ENCODE data around the gene PAWR. TPM values are rescaled to one million over a fixed set of nuclear protein-coding genes. Genes with fewer than 3 reads are reported as not detected.

The PAWR gene
- total and polyA plus RNA-seq, 2 experiments from 2014 or later: 149 to 180 TPM

DNA sequence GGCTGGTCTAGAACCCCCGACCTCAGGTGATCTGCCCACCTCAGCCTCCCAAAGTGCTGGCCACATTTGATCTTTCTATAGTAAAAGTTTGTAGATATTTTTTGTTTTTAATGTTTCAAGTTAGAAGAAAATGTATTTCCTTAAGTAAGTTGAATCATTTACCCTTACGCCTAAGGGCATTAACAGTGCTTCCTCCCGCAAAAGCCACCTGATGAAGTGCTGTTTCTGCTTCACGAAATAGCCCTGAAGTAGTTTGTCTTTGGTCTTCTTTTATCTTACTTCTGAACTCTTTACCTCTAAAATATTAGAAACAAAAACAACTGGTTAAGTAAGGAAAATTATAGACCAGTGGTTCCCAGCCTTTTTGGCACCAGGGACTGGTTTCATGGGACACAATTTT is 22.7 kb downstream of the PAWR start:
- Mint-ChIP-seq H3K27ac (no peak overlapping the region), H3K9me3 (no peaks in the 10 kb centered on the region), H3K4me3 (no peak overlapping the region), H3K27me3 (ENCODE audit: insufficient read depth, low read depth, poor library complexity) (peaks cover 2% of the 10 kb centered on the region), H3K4me1 (peaks cover 35% of the 10 kb centered on the region), H3K36me3 (ENCODE audit: low read depth) (peaks cover 57% of the 10 kb centered on the region)
- Histone ChIP-seq H3K4me3 (no peak overlapping the region), H3K4me2 (no peak overlapping the region), H3K9me2 (ENCODE audit: insufficient read depth) (no peaks in the 10 kb centered on the region), H4K20me1 (replicated peaks; ENCODE audit: insufficient read depth) (peaks cover 58% of the 10 kb centered on the region), H2AFZ (no peak overlapping the region), H3K36me3 (ENCODE audit: insufficient read depth) (peaks cover 6% of the 10 kb centered on the region; the same call in 1 of the 2 replicates), H3K27ac (ENCODE audit: low read depth) (no peak overlapping the region), H3K4me1 (ENCODE audit: insufficient read depth) (peaks cover 42% of the 10 kb centered on the region), H3K27me3 (ENCODE audit: insufficient read depth) (no peaks in the 10 kb centered on the region), H3K79me2 (replicated peaks; ENCODE audit: insufficient read depth) (peaks cover 100% of the 10 kb centered on the region), H3F3A (replicated peaks; ENCODE audit: low read depth) (no peaks in the 10 kb centered on the region)
- ATAC-seq (no peak), DNase-seq (ENCODE audit: low spot score) (no peak)
- TF ChIP-seq STAT1 (IDR thresholded peaks at IDR 0.05; ENCODE audit: unreplicated experiment) (no peak), JUNB (IDR thresholded peaks at IDR 0.05; ENCODE audit: unreplicated experiment) (no peak), POLR2AphosphoS5 (IDR thresholded peaks at IDR 0.05; ENCODE audit: low read depth) (no peak), REST (IDR thresholded peaks at IDR 0.05; ENCODE audit: unreplicated experiment) (no peak)
- TF ChIP-seq, protein P1, sequence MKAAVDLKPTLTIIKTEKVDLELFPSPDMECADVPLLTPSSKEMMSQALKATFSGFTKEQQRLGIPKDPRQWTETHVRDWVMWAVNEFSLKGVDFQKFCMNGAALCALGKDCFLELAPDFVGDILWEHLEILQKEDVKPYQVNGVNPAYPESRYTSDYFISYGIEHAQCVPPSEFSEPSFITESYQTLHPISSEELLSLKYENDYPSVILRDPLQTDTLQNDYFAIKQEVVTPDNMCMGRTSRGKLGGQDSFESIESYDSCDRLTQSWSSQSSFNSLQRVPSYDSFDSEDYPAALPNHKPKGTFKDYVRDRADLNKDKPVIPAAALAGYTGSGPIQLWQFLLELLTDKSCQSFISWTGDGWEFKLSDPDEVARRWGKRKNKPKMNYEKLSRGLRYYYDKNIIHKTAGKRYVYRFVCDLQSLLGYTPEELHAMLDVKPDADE (IDR thresholded peaks at IDR 0.05): no peak

GRCh38 chr12:79665212-79665887 is 25.4 kb downstream of the PAWR start:
- Mint-ChIP-seq H3K27me3 (ENCODE audit: insufficient read depth, low read depth, poor library complexity) (peaks cover 2% of the 10 kb centered on the region), H3K4me3 (no peak overlapping the region), H3K4me1 (peaks cover 32% of the 10 kb centered on the region), H3K36me3 (ENCODE audit: low read depth) (peaks cover 55% of the 10 kb centered on the region), H3K27ac (no peak overlapping the region; the same call in 1 of the 2 replicates), H3K9me3 (no peaks in the 10 kb centered on the region)
- H3K4me1 ChIP-seq (ENCODE audit: insufficient read depth): peaks cover 24% of the 10 kb centered on the region
- H3F3A ChIP-seq (replicated peaks; ENCODE audit: low read depth): no peaks in the 10 kb centered on the region
- H3K79me2 ChIP-seq (replicated peaks; ENCODE audit: insufficient read depth): peaks cover 100% of the 10 kb centered on the region
- no peaks in the 10 kb centered on the region for H3K27me3 ChIP-seq (ENCODE audit: insufficient read depth)
- TF ChIP-seq ZNF331 (CRISPR knock-in tag; IDR thresholded peaks at IDR 0.05; ENCODE audit: low read depth): no peak
- no peak for TF ChIP-seq EZH2 (IDR thresholded peaks at IDR 0.05; ENCODE audit: low read depth, unreplicated experiment)
- no peak for TF ChIP-seq ZNF114 (CRISPR knock-in tag; IDR thresholded peaks at IDR 0.05)
- TF ChIP-seq EZH2phosphoT487 (IDR thresholded peaks at IDR 0.05; ENCODE audit: unreplicated experiment): no peak
- no peak for TF ChIP-seq NANOG (IDR thresholded peaks at IDR 0.05; ENCODE audit: borderline replicate concordance)
- H2AFZ ChIP-seq: no peak overlapping the region
- no peaks in the 10 kb centered on the region for H3K9me2 ChIP-seq (ENCODE audit: insufficient read depth)
- no peak for DNase-seq (ENCODE audit: low spot score)
- H4K20me1 ChIP-seq (replicated peaks; ENCODE audit: insufficient read depth): peaks cover 67% of the 10 kb centered on the region
- no peak overlapping the region for H3K4me3 ChIP-seq
- H3K4me2 ChIP-seq: no peak overlapping the region
- no peak for ATAC-seq
- no peak overlapping the region for H3K27ac ChIP-seq (ENCODE audit: low read depth)
- peaks cover 6% of the 10 kb centered on the region; the same call in 1 of the 2 replicates for H3K36me3 ChIP-seq (ENCODE audit: insufficient read depth)
